GM21717 (cell line): ENCODE results near the gene MRPL41.
"Not testable (repeated sequence)": the region's sequence is repeated elsewhere in the genome, so short reads cannot be mapped to it uniquely, and the experiment has no call there.

Experiments used
- ATAC-seq: cut with Tn5 transposase; IDR thresholded peaks from one replicate; pipeline ENCODE4 v1.9.1; 2021; ENCODE audit warnings: mild to moderate bottlenecking, moderate library complexity; ENCODE audit not compliant: unreplicated experiment

The MRPL41 gene

DNA sequence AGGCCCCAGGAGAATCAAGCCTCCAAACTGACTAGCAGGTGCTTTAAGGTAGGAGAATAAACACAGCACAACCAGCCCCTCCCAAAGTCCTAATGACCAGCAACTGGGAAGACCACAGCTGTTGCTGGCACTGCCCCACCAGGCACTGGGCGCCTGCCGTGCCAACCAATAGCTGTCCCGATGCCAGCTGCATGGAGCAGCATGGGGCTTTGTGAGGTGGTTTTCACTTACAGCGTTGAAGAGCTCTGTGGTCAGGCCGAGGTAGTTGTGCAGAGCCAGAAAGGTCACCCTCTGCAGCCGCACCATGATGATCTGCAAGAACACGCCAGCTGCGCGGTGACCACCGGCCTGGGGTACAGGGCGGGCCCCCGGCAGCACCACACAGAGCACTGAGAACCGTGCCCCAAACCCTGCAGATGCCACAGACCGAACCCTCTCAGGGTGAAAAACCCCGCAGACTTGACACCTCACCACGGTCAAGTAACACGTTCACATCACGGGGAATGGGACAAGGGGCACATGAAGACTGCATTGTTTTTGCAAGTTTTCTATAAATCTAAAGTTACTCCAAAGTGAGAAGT is 30.2 kb upstream of the MRPL41 start:
- no peak for ATAC-seq

DNA sequence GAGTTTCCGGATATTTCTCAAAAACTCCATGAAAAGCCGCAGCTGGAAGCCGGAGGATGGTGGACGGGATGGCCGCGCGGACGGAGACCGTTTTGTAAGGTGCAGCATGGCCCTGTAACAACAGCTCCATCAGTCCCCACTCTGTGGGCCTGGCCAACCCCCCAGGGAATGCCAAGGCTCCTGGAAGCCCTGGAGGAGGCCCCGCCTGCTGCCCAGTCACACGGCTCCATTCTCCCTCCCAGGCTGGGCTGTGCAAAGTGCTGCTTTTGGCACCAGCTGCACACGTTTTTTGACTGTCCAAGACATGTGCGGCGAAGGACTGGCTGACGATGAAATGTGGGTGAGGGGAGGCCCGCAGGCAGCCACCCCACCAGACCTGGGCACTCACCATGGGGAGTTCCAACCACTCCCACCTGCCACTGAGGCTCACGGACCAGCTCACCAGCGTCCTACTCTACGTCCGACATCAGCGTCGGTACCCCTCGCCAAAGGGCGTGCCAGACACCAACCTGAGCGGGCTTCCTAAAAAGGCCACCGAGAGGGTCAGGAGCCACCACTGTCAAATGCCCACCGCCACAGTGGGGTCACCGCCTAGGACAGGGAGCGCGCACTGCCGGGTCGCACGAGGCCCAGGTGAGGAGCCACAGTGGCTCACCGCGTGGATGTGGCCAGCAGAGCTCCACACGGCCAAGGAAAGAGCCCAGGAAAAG is 28.8 kb upstream of the MRPL41 start:
- no peak for ATAC-seq

DNA sequence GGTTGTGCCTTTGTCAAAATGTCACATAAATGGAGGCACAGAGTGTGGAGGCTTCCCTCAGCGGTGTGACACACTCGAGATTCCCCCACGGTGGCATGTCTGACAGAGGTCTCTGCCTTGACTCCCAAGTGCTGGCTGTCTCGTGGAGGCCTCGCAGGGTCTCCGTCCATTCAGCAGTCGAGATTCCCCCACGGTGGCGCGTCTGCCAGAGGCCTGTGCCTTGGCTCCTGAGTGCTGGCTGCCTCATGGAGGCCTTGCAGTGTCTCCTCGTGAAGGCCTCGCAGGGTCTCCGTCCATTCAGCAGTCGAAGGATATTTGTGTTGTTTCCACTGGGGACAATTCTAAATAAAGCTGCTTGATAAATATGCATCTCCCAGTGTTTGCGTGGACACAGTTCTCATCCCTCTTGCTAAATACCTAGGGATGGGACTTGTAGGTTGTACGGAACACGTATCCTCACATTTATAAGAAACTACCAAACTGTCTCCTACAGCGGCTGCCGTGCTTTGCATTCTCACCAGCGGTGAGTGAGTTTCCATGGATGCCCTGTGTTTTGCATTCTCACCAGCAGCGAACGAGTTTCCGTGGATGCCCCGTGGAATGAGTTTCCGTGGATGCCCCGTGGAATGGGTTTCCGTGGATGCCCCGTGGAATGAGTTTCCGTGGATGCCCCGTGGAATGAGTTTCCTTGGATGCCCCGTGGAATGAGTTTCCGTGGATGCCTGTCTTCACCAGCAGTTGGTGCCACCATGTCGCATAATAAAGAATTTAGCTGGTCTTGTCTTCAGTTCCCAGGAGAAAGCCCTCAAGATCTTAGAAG is 27.3 kb upstream of the MRPL41 start:
- ATAC-seq = no peak

DNA sequence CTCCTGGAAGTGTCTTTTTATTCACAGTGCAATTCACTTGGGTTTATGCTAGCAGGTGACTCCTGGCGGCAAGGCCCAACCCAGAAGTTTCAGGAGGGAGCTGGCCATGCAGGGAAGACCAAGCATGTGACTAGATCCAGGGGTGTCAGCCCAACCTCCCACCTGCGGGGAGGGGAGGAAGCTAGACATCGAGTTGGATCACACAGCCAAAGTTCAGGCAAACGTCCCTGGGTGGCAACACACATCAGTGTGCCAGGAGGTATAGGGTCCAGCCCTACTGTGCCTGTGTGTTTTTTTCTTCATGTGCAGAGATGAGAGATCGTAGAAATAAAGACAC is 26.7 kb upstream of the MRPL41 start:
- no peak for ATAC-seq

DNA sequence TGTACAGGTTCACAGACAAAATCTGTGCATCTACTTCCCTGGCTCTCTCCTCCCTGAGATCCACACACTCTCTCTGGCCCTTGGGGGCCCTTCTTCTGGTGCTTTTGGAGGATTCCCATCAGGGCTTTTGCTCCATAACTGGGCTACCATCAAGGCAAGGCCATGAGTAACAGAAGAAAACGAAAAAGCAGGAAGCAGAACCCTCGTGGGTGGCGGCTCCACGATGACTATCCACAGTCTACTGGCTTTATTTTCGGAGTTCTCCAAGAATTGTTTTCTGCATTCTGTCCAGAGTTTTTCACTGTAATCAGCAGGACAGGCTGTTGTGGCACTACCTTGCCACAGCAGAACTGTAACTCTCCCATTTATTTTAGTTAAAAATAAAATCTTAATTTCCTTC is 21.3 kb upstream of the MRPL41 start:
- ATAC-seq = no peak

DNA sequence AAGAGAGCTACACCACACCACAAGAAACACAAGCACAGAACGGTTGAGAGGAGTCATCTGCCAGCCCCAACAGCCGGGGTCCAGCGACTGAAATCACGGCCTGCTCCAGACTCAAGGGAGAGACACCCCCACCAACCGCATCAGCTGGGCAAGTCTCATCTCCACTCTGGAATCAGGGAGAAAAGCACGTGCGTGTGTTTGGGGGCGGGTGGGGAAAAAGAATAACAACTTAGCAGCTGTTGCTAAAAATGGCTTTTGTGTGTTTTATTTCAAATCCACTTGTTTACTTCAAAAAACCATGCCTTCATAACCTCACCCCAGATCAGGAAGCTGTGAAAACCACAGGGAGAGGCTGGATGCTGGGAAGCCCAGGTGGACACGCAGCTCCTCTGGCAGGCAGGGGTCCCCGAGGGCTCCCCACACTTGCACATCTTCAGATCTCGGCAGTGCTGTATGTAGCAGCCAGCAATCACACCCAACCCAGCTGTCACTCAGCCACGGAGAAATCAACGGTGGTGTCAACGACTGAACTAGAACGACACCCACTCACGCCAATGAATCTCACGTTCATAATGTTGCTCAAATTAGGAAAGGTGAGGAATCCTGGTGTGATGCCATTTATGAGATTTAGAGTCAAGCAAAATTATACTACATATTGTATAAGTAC is 20.4 kb upstream of the MRPL41 start:
- no peak for ATAC-seq

DNA sequence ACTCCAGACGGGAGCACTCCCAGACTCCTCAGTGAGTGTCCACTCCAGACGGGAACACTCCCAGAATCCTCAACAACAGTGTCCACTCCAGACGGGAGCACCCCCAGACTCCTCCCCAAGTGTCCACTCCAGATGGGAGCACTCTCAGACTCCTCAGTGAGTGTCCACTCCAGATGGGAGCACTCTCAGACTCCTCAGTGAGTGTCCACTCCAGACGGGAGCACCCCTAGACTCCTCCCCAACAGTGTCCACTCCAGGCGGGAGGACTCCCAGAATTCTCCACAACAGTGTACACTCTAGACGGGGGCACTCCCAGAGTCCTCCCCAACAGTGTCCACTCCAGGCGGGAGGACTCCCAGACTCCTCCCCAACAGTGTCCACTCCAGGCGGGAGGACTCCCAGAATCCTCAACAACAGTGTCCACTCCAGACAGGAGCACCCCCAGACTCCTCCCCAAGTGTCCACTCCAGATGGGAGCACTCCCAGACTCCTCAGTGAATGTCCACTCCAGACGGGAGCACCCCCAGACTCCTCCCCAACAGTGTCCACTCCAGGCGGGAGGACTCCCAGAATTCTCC is 18.7 kb upstream of the MRPL41 start:
- not testable (repeated sequence) for ATAC-seq

DNA sequence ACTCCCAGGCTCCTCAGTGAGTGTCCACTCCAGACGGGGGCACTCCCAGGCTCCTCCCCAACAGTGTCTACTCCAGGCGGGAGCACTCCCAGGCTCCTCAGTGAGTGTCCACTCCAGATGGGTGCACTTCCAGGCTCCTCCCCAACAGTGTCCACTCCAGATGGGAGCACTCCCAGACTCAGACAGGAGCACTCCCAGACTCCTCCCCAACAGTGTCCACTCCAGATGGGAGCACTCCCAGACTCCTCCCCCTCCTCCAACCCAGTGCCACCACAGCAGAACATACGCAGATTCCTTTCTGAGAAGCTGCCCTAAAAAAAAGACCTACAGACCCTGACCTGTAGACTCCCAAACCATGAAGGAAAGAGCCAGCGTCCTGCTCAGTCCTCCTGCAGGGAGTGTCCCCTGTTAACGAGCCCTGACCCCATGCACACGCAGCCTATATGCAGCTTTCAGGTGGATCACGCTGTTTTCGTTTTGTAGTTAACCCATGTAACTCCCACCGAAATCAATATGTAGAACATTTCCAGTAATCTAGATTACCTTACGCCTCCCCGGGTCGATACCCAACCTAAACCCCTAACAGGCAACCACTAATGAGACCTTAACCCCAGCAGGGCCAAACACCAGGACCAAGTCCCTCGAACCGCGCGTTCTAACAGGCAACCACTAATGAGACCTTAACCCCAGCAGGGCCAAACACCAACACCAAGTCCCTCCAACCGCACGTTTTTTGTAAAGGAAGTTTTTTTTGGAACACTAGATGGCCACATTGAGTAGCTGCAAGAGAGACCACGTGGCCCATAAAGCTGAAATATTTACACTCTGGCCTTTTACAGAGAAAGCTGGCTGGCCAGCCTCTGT is 17.2 kb upstream of the MRPL41 start:
- no peak for ATAC-seq

DNA sequence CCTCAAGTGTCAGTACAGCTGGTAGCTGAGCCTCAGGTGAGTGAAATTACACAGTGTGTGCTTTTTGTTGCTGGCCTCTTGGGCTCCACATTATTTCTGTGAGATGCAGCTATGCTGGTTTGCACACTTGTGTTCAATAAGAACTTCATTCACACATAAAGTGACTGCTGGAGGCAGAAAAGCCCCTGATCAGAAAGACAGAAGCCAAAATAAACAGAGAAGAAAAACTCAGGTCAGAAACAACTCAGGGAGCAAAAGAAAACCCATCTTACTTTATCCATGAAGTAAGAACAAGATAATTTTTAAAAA is 16.6 kb upstream of the MRPL41 start:
- ATAC-seq = no peak

DNA sequence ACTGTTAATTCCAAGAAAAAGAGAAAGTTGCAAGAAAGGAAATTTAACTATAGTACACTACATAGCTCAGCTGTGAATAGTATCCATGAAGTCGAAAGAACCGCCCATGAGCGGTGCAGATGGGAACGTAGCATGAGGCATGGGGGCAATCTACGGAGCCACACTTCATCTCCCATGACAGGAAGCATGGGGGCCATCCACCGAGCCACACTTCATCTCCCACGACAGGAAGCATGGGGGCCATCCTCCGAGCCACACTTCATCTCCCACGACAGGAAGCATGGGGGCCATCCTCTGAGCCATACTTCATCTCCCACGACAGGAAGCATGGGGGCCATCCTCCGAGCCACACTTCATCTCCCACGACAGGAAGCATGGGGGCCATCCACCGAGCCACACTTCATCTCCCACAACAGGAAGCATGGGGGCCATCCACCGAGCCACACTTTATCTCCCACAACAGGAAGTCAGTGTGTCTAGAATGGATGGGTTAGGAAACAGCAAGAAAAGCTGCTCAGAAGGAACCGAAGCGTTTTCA is 15.0 kb upstream of the MRPL41 start:
- not testable (repeated sequence) for ATAC-seq

DNA sequence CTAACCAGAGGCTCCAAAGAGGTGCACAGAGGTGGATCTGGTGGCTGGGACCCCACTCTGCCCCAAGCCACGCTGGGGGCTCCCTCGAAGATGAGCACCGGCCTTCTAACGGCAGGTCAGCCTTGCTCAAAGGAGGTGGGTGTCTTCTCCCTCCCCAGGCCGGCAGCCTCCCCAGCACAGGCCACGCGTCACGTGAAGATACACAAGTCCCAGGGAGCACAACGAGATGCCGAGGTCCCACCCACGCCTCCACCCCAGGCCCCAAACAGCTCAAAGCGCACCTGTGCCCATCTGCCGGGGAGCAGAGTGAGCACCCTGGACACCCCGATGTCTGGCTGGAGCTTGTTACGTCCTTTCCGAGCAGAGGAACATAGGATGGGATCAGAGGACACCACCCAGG is 13.6 kb upstream of the MRPL41 start:
- ATAC-seq = no peak

DNA sequence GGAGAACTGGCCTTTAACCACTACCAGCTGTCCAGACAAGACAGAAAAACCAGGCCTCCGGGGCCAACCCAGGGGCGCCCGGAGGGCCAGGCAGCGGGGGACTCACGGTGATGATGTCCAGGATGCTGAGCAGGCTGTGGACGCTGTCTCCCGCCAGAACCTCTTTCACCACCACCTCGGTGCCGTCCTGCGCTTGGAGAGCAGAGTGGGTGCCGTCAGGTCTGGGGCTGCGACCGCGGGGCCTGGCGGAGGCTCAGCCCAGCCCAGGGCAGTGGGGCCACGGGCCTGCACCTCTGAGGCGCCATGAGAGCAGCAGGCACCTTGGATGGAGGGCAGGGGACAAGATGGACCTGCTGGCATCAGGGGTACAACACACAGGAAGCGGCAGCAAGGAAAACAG is 11.1 kb upstream of the MRPL41 start:
- ATAC-seq = no peak

DNA sequence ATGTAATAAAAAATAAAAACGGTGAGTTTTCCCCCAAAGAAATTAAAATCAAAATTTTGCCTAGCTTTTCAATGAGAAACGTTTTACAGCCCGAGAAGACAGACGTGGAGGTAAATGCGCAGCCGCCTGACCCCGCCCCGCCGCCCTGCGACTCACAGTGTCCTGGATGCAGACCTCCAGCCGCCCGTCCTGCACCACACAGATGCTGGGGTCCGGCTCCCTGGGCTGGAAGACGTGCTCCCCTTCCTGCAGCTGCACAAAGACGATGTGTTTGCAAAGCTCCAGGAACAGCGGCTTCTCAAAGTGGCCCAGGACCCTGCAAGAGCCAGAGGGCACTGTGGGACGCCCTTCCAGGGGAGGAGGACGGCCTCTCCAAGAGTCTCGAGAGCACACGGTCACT is 9.2 kb upstream of the MRPL41 start:
- no peak for ATAC-seq

DNA sequence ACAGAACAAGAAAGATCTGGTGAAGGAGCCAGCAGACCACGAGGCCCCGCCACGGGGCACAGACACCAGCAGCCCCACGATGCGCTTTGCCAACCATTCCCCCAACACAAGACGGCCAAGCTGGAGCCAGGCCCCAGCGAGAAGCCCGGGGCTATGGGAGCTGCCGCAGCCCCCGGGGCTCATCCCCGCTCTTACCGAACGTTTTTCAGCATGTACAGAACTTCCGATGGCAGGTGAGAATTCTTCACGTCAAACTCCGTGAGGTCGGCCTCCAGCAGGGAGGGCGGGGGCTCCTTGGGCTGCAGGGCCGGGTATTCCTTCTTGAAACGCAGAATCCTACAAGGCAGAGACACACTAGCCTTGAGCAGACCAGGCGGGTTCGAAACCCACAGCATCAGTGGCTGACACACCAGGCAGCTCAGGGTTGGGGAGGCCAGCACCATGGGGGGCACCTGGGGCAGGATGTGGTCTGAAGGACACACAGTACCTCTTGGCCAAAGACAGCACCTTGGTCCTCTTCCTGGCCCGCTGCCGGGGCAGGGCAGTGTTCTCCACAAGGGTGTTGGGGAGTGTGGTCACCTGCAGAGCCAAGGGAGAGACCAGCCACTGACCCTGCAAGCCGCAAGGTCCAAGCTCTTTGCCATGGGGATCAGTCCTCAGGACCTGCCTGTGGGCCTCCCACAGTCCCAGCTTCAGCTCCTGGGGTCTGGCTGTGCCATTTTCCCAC is 8.3 kb upstream of the MRPL41 start:
- ATAC-seq = no peak

DNA sequence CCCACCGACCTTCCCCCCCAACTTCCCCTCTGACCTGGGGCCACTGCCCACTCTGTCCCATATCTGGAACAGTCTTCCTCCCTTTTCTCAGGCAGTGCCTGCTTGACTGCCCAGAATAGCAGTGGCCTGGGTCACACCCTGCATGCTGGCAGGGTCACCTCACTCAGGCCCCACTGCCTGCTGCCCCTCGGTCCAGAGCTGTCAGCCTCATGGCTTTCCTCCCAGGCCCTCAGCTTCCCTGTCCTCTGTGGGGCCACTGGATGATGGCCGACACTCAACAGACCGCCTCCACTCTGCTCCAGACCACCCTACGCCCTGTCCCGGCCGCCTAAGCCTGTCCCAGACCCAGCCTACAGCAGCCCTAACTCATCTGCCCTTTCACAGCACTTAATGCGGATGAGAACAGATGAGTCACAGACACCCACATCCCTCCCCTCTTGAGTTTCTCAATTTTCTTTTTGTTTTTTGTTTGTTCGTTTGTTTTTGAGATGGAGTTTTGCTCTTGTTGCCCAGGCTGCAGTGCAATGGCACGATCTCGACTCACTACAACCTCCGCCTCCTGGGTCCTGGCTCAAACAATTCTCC is 7.4 kb upstream of the MRPL41 start:
- no peak for ATAC-seq

DNA sequence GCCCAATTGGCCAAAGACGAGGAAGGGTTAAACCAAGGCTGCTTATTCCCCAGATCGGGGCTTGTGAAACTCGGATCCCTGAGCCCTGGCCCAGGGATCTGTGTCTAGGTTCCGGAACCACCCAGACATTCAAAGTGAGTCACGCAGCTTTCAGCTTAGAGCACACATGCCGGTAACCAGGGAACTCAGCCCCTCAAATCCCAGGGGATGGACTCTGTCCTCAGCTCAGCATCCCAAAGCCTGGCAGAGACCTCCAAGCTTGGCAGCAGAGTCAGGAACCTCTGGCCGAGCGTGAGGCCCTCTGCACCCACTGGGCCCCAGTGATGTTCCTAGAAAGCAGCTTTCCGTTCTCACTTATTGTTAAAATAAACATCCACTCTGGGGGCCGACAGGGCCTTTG is 6.6 kb upstream of the MRPL41 start:
- no peak for ATAC-seq

DNA sequence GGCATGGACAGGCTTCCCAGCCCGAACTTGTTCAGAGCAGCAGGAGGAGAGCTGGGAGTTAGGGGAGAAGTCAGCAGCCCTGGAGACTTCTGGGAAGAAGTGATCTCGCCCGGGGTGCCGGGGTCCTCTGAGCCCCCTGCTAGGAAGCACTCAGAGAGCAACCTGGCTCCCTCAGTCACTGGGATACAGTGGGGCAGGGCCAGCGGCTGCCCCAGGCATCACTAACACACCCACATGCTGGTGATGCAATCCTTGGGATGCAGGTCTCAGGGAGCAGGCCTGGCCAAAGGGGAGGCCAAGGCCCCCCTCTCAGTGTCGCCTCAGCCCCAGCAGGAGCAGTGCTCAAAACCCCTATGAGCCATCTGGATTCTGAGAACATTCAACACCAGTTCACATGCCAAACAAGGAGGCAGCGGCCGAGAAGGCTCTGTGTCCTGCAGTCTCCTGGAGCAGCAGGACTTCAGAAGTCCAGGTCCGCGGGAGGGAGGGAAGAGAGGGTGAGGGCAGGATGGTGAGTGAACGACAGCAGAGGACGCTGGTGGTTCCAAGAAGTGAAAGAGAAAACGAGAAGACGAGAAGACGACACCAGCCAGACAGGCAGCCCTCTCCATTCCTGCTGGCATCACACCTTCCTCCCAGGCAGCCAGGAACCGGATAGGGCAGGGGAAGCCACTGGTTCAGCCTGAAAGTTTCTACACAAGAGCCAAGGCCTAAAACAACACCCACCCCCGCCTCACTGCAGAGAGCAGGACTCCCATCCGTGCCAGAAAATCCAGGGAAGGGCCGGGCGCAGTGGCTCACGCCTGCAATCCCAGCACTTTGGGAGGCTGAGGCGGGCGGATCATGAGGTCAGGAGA is 3.8 kb upstream of the MRPL41 start:
- no peak for ATAC-seq

DNA sequence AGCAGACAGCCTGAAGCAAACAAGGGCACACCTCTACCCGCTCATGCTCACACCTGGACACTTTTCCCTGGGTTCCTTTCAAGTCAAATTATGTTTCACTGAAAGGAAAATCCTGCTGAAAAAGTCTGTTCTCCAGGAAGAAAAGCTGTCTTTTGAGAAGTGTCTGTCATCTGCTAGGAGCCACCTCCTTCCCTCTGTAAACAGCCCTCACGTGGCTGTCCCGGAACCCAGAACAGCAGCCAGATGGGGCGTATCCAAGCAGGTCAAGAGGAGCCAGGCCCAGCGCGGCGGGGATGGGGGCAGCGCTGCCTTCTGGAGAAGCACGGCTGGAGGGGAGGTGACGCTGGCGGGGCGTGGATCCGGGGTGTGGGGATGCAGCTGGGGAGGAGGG is 1.5 kb upstream of the MRPL41 start, which contains the start of gene PNPLA7:
Gene PNPLA7 (minus strand): TSS at position 172 of the 391 bp plus-strand sequence. CDS start 205 bp downstream, outside the sequence.
- ATAC-seq = no peak
